8988T (cell line): Measurements from ENCODE around the gene SLC6A6.
"Not testable (repeated sequence)": the region's sequence is repeated elsewhere in the genome, so short reads cannot be mapped to it uniquely, and the experiment has no call there.

ENCODE experiments used
- DNase-seq: peaks from one replicate; pipeline ENCODE4 v3.0.0; 2011

Gene SLC6A6

GRCh38 chr3:14437705-14438104, 35.3 kb downstream of the SLC6A6 start:
- not testable (repeated sequence) for DNase-seq

- DNase-seq = no peak
These were observed 35.9 kb downstream of the SLC6A6 start for GRCh38 chr3:14438262-14438661.

GRCh38 chr3:14438929-14439328, 36.5 kb downstream of the SLC6A6 start:
- no peak for DNase-seq

- no peak for DNase-seq
These were observed 37.2 kb downstream of the SLC6A6 start for GRCh38 chr3:14439501-14440167.

- DNase-seq = no peak
These were observed 37.7 kb downstream of the SLC6A6 start for GRCh38 chr3:14440168-14440518.

- DNase-seq = peak; percentile 48
These were observed 38.3 kb downstream of the SLC6A6 start for GRCh38 chr3:14440531-14441239.

- DNase-seq = no peak
These were observed 39.0 kb downstream of the SLC6A6 start for GRCh38 chr3:14441240-14441919.

GRCh38 chr3:14441920-14442300, 39.5 kb downstream of the SLC6A6 start:
- DNase-seq = no peak

GRCh38 chr3:14444380-14444779, 42.0 kb downstream of the SLC6A6 start:
- no peak for DNase-seq

GRCh38 chr3:14445773-14446172, 43.4 kb downstream of the SLC6A6 start:
- DNase-seq = no peak

GRCh38 chr3:14446988-14447570, 44.7 kb downstream of the SLC6A6 start:
- no peak for DNase-seq

GRCh38 chr3:14448063-14448462, 45.7 kb downstream of the SLC6A6 start:
- DNase-seq = no peak

GRCh38 chr3:14448756-14449727, 46.6 kb downstream of the SLC6A6 start:
- no peak for DNase-seq

- no peak for DNase-seq
These were observed 48.1 kb downstream of the SLC6A6 start for GRCh38 chr3:14450506-14450905.

- DNase-seq = no peak
These were observed 48.7 kb downstream of the SLC6A6 start for GRCh38 chr3:14450922-14451606.

- DNase-seq = no peak
These were observed 49.7 kb downstream of the SLC6A6 start for GRCh38 chr3:14451844-14452739.

- no peak for DNase-seq
These were observed 50.6 kb downstream of the SLC6A6 start for GRCh38 chr3:14452740-14453710.

- DNase-seq = no peak
These were observed 51.7 kb downstream of the SLC6A6 start for GRCh38 chr3:14453876-14454638.
